CD4-positive, CD25-positive, alpha-beta regulatory T cell (primary cell): ENCODE results near the gene HOXD8. TPM values are rescaled to one million over a fixed set of nuclear protein-coding genes. Genes with fewer than 3 reads are reported as not detected.

Experiments
- ATAC-seq, 2 donors: fragments of 150-1000 bp; cut with Tn5 transposase; one replicate each; pipeline ENCODE4 v1.10.0; 2021; ENCODE audit warnings: low read depth in 2 of 2, moderate number of reproducible peaks in 2 of 2, moderate library complexity in 1 of 2
- DNase-seq, 3 donors: peaks; one replicate each; pipeline versions ENCODE4 v3.0.0 to v3.0.0-alpha.2; 2012 to 2022; ENCODE audit warnings: mixed read lengths in 1 of 3
- H3K27ac ChIP-seq: one replicate; pipeline ENCODE4 v1.7.0; 2013; ENCODE audit warnings: mild to moderate bottlenecking, low read length; ENCODE audit not compliant: insufficient read depth, poor library complexity, severe bottlenecking
- H3K27me3 ChIP-seq: one replicate; pipeline ENCODE4 v1.7.0; 2013; ENCODE audit warnings: low read length; ENCODE audit not compliant: control insufficient read depth, insufficient read depth
- H3K36me3 ChIP-seq: one replicate; pipeline ENCODE4 v1.7.0; 2013; ENCODE audit warnings: mild to moderate bottlenecking, low read length, moderate library complexity; ENCODE audit not compliant: control insufficient read depth, insufficient read depth
- H3K4me1 ChIP-seq: 2 replicates; pipeline ENCODE4 v1.7.0; 2013; ENCODE audit warnings: mild to moderate bottlenecking, low read length; ENCODE audit not compliant: insufficient read depth, control insufficient read depth, poor library complexity, severe bottlenecking
- H3K4me3 ChIP-seq: one replicate; pipeline ENCODE4 v1.7.0; 2013; ENCODE audit warnings: low read depth, mild to moderate bottlenecking, low read length, moderate library complexity
- H3K9me3 ChIP-seq, 2 experiments: 1 replicate in 1 of 2; 2 replicates in 1 of 2; pipeline ENCODE4 v1.7.0; 2013; ENCODE audit warnings: low read length in 2 of 2, mild to moderate bottlenecking in 1 of 2, moderate library complexity in 1 of 2; ENCODE audit not compliant: control insufficient read depth in 2 of 2
- H3K27ac Mint-ChIP-seq, 3 donors: one replicate each; pipeline ENCODE4 v1.8.0; 2020 to 2022; ENCODE audit warnings: mild to moderate bottlenecking in 3 of 3, mixed read lengths in 3 of 3, moderate library complexity in 2 of 3
- H3K27me3 Mint-ChIP-seq: one replicate; pipeline ENCODE4 v1.8.0; 2022; ENCODE audit warnings: mild to moderate bottlenecking, mixed read lengths
- H3K36me3 Mint-ChIP-seq: one replicate; pipeline ENCODE4 v1.8.0; 2020; ENCODE audit warnings: mixed read lengths
- H3K4me1 Mint-ChIP-seq, 4 donors: one replicate each; pipeline ENCODE4 v1.8.0; 2020 to 2022; ENCODE audit warnings: mixed read lengths in 4 of 4, mild to moderate bottlenecking in 1 of 4
- H3K4me3 Mint-ChIP-seq, 4 donors: one replicate each; pipeline ENCODE4 v1.8.0; 2020 to 2022; ENCODE audit warnings: mild to moderate bottlenecking in 4 of 4, mixed read lengths in 4 of 4, moderate library complexity in 3 of 4
- H3K9me3 Mint-ChIP-seq, 7 donors: one replicate each; pipeline ENCODE4 v1.8.0; 2020 to 2022; ENCODE audit warnings: mixed read lengths in 7 of 7, mild to moderate bottlenecking in 3 of 7, moderate library complexity in 2 of 7
- polyA plus RNA-seq, 4 donors: library from polyadenylated mRNA; unstranded; fragments of 300-500 nt; fragmentation: Illumina TruSeq; gene quantifications; one replicate each; pipeline ENCODE4 v1.2.3, GENCODE V29; 2021
- total RNA-seq: library from RNA; stranded (reverse); gene quantifications from one replicate; pipeline ENCODE4 v1.2.3, GENCODE V29; 2022

Gene HOXD8
- total and polyA plus RNA-seq, 5 donors from 2014 or later = not detected

DNA sequence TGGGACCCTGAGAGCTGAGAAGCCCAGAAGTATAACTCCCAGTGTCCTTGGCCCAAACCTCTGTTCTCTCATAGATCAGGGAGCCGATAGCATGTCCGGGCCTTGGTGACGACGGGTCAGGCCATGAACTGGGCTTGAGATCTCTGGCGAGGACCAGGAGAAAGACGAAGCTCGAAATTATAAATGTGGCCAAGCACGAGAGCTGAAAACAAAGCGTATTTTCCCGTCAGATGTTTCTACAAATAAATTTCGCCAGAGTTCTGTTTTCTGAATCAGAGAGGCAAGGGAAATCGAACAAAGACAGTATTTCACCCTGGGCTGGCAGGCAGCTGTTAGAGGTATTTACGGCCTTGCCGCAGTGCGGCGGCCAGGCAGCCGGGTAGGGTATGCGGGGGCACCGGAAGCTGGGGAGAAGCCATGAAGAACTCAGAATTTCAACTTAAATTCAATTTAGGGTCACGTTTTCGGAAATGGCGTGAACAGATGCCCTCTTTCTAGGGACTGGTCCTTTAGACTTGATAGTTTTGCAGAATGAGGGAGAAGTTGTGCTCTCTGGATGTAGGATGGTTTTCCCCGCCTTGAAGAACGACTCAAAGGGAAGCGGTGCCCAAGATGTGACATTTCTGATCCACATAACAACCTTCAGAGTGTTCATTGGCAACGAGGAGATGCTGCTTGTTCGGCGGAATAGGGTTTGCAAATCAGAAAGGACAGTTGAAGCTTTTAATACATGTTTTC, 9.6 kb downstream of the HOXD8 start:
- Histone ChIP-seq H3K4me1 (peaks cover 28% of the 10 kb centered on the region), H3K27ac (no peak overlapping the region), H3K27me3 (peaks cover 65% of the 10 kb centered on the region), H3K4me3 (no peak overlapping the region), H3K36me3 (no peaks in the 10 kb centered on the region), H3K9me3 (peaks cover 6 to 15% of the 10 kb centered on the region in 2 experiments)
- ATAC-seq (no peak), DNase-seq (no peak)
- Mint-ChIP-seq H3K27me3 (peaks cover 88% of the 10 kb centered on the region), H3K36me3 (peaks cover 4% of the 10 kb centered on the region), H3K27ac (peak overlapping the region in 1 of 3 donors; percentile 60), H3K4me3 (peak overlapping the region in 3 of 4 donors; percentile 44 to 52 (median 50)), H3K4me1 (peaks cover 0 to 37% (median 20%) of the 10 kb centered on the region in 4 donors), H3K9me3 (peaks cover 0 to 27% (median 5%) of the 10 kb centered on the region in 7 donors)

DNA sequence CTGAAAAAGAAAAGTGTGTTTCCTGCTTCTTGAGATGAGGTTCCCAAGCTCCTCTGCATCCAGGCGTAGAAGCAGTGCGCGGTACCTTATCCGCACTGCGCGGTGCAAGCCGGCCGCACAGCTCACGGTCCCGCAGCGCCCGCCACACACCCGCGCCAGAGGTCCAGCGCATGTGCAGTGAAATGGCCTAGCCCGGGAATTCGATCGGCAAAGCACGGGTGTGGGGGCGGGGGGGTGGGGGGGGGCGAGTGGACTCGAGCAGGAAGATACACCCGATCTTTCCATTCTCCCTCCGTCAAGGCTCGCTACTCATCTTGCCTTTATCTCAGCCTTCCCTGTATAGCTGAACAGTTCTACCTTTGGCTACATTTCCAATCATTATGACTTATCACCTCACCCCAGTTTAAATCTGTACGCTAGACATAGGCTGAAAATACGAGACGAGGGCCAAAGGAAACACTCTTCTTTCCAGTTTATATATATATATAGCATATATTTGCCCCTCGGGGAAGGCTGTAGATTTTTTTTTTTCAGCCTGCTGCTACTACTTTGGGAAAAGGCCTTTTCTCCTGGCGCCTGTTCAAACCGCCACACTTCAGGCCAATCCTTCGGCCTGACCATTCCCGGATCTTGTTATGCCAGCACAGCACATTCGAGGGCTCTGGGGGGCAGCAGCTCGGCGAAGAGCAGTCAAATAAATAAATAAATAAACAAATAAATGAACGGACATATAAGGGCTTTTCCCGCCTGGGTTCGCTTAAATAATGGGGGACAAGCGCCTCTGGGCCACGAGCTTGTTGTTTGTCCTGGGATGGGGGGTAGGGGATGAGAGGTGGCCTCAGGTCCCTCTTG, 10.4 kb downstream of the HOXD8 start:
- H3K27me3 Mint-ChIP-seq = peaks cover 88% of the 10 kb centered on the region
- ATAC-seq (no peak), DNase-seq (no peak)
- peaks cover 4% of the 10 kb centered on the region for H3K36me3 Mint-ChIP-seq
- peaks cover 0 to 27% (median 5%) of the 10 kb centered on the region in 7 donors for H3K9me3 Mint-ChIP-seq
- H3K4me3 Mint-ChIP-seq = peak overlapping the region in 3 of 4 donors; percentile 43 to 50 (median 45)
- H3K4me1 Mint-ChIP-seq = peaks cover 0 to 37% (median 20%) of the 10 kb centered on the region in 4 donors
- H3K4me1 ChIP-seq = peaks cover 28% of the 10 kb centered on the region
- H3K27ac ChIP-seq = no peak overlapping the region
- no peak overlapping the region for H3K4me3 ChIP-seq
- H3K27me3 ChIP-seq = peaks cover 60% of the 10 kb centered on the region
- H3K36me3 ChIP-seq = no peaks in the 10 kb centered on the region
- peaks cover 4 to 14% of the 10 kb centered on the region in 2 experiments for H3K9me3 ChIP-seq
- no peak overlapping the region for H3K27ac Mint-ChIP-seq

DNA sequence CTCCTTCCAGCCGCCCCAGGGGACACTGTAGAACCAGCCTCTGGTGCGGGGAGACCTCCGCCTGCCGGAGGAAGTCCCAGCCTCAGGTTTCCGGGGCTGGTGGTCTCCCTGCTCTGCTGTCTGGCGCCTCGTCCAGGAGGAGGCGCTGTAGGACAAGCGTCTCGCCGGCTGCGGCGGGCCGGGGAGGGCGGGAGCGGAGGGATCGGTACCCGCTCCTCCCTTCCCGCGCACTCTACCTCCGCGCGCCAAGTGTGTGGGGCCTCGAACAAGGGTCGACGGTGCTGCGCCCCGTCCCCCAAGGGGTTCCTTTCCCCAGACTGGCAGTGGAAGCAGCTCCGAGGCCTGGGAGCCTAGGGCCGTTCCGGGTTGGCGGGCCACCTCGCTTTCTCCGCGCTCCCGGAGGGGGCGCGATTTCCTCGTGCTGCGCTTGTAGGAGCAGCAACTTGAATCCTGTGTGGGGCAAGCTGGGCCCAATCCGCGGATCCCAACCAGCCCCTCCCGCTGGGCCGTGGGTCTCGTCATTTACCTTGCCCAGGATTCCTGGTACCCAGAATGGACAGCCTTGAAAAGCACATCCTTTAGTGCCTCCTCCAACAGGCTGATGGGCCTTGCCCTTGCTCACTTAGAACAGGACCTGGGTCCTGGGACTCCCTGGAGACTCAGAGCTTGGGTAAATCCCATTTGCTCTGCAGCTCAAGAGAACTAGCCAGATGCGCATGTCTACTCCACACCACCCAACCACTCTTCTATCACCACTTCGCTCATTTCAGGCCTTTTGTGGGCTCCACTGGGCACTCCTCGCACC, 11.2 kb downstream of the HOXD8 start:
- Histone ChIP-seq H3K36me3 (no peaks in the 10 kb centered on the region), H3K4me3 (no peak overlapping the region), H3K4me1 (peaks cover 26% of the 10 kb centered on the region), H3K27me3 (peaks cover 60% of the 10 kb centered on the region), H3K27ac (no peak overlapping the region), H3K9me3 (peaks cover 4 to 10% of the 10 kb centered on the region in 2 experiments)
- Mint-ChIP-seq H3K27me3 (peaks cover 88% of the 10 kb centered on the region), H3K9me3 (peaks cover 0 to 19% (median 5%) of the 10 kb centered on the region in 7 donors), H3K4me1 (peaks cover 0 to 32% (median 17%) of the 10 kb centered on the region in 4 donors), H3K36me3 (peaks cover 4% of the 10 kb centered on the region), H3K4me3 (peak overlapping the region in 3 of 4 donors; percentile 36 to 46 (median 38)), H3K27ac (peak overlapping the region in 2 of 3 donors; percentile 51 to 94)
- ATAC-seq (peak; percentile 42 to 64), DNase-seq (peak; percentile 30 to 71 (median 50))

DNA sequence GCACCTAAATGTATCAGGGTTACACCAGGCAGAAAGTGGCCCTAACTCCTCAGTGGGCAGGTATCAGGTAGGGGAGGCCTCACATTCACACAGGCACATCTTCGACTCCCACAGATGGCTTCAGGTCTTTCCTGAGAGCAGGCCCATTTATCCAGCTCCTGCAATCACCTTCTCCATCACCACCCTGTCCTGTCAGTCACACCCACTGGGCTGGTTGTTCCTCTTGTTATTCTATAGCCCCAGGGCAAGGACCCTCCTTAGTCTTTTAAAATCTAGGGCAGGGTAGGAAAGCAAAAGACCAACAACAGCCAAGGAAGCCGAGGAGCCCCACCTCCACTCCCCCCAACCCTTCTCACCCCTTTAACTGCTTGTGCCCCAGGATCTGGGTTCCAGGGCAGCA, 12.8 kb downstream of the HOXD8 start:
- ATAC-seq (no peak), DNase-seq (no peak)
- peaks cover 4% of the 10 kb centered on the region for H3K36me3 Mint-ChIP-seq
- peaks cover 91% of the 10 kb centered on the region for H3K27me3 Mint-ChIP-seq
- H3K9me3 Mint-ChIP-seq = peaks cover 0 to 18% (median 5%) of the 10 kb centered on the region in 7 donors
- H3K27ac ChIP-seq = no peak overlapping the region
- H3K27me3 ChIP-seq = peaks cover 66% of the 10 kb centered on the region
- no peak overlapping the region for H3K4me3 Mint-ChIP-seq
- H3K4me1 Mint-ChIP-seq = peaks cover 0 to 21% (median 14%) of the 10 kb centered on the region in 4 donors
- peaks cover 4 to 8% of the 10 kb centered on the region in 2 experiments for H3K9me3 ChIP-seq
- no peak overlapping the region for H3K27ac Mint-ChIP-seq
- H3K36me3 ChIP-seq = no peaks in the 10 kb centered on the region
- peaks cover 12% of the 10 kb centered on the region for H3K4me1 ChIP-seq
- no peak overlapping the region for H3K4me3 ChIP-seq

- Histone ChIP-seq H3K4me3 (no peak overlapping the region), H3K9me3 (peaks cover 0 to under 1% of the 10 kb centered on the region in 2 experiments), H3K27me3 (peaks cover 51% of the 10 kb centered on the region), H3K4me1 (peaks cover 8% of the 10 kb centered on the region), H3K36me3 (no peaks in the 10 kb centered on the region), H3K27ac (no peak overlapping the region)
- peaks cover 88% of the 10 kb centered on the region for H3K27me3 Mint-ChIP-seq
- no peak overlapping the region for H3K27ac Mint-ChIP-seq
- no peak overlapping the region for H3K4me3 Mint-ChIP-seq
- no peak for ATAC-seq
- peaks cover 0 to 14% (median 3%) of the 10 kb centered on the region in 4 donors for H3K4me1 Mint-ChIP-seq
- H3K36me3 Mint-ChIP-seq = no peaks in the 10 kb centered on the region
- no peak for DNase-seq
- peaks cover 0 to 9% (median 0%) of the 10 kb centered on the region in 7 donors for H3K9me3 Mint-ChIP-seq
These were observed 15.8 kb downstream of the HOXD8 start for GRCh38 chr2:176145085-176145969.

- Histone ChIP-seq H3K27me3 (peaks cover 48% of the 10 kb centered on the region), H3K27ac (no peak overlapping the region), H3K36me3 (no peaks in the 10 kb centered on the region), H3K4me3 (no peak overlapping the region), H3K4me1 (peaks cover under 1% of the 10 kb centered on the region), H3K9me3 (peaks cover 0 to 4% of the 10 kb centered on the region in 2 experiments)
- Mint-ChIP-seq H3K9me3 (peaks cover 0 to 9% (median 0%) of the 10 kb centered on the region in 7 donors), H3K27ac (no peak overlapping the region), H3K27me3 (peaks cover 90% of the 10 kb centered on the region), H3K4me1 (peaks cover 0 to 13% (median 2%) of the 10 kb centered on the region in 4 donors), H3K36me3 (no peaks in the 10 kb centered on the region), H3K4me3 (no peak overlapping the region)
- ATAC-seq (no peak), DNase-seq (no peak)
These were observed 16.6 kb downstream of the HOXD8 start for GRCh38 chr2:176146101-176146500.
